HG03469 (cell line): ENCODE data around the gene SLC6A6.
"Not testable (repeated sequence)": the region's sequence is repeated elsewhere in the genome, so short reads cannot be mapped to it uniquely, and the experiment has no call there.

ENCODE experiments used
- ATAC-seq: cut with Tn5 transposase; IDR thresholded peaks from one replicate; pipeline ENCODE4 v1.9.1; 2021; ENCODE audit warnings: mild to moderate bottlenecking, moderate library complexity, moderate number of reproducible peaks; ENCODE audit not compliant: unreplicated experiment

The SLC6A6 gene

DNA sequence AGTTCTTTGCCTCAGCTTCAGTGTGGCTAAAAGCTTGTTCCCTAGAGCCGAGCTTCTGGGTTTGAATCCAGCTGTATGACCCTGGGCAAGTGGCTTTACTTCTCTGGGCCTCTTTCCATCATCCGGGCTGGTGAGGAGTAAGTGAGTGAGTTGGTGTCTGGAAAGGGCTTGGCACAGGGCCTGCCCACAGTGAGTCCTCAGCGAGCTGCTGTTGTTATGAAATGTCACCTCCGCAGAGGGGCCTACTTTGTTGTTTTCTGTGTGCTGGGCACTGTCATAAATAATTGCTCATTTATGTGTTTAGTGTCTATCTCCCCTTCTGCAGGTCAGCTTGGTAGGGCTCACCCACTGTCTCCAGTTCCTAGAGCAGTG, 31.7 kb downstream of the SLC6A6 start:
- no peak for ATAC-seq

DNA sequence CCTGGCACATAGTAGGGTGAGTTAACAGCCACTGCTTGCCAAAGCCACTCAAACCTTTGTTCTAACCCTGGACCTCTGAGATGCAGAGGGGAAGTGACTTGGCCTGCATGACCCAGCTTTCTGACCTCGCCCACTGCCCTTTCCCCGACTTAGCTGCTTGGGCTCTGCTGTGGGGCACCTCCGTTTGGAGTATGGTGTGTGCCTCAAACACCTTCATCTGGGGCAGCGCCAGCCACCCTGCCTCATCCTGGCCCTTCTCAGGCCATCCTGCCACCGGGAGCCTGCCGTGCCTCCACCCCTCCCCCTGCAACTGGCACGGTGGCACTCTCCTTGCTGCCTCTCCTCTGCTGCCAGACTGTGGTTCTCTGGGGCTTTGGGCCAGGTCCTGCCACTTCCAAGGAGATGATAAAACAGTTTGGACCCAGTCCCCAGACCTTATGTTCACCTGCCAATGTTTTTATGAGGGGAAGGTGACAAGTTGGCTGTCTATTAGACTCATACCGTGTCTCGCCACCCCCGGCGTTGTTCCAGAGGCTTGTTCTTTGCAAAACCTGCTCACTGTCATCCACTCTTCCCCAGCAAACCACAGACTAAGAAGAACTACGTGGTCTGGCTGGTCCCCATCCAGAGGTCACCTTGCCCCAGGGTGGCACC, 32.2 kb downstream of the SLC6A6 start:
- ATAC-seq: no peak

DNA sequence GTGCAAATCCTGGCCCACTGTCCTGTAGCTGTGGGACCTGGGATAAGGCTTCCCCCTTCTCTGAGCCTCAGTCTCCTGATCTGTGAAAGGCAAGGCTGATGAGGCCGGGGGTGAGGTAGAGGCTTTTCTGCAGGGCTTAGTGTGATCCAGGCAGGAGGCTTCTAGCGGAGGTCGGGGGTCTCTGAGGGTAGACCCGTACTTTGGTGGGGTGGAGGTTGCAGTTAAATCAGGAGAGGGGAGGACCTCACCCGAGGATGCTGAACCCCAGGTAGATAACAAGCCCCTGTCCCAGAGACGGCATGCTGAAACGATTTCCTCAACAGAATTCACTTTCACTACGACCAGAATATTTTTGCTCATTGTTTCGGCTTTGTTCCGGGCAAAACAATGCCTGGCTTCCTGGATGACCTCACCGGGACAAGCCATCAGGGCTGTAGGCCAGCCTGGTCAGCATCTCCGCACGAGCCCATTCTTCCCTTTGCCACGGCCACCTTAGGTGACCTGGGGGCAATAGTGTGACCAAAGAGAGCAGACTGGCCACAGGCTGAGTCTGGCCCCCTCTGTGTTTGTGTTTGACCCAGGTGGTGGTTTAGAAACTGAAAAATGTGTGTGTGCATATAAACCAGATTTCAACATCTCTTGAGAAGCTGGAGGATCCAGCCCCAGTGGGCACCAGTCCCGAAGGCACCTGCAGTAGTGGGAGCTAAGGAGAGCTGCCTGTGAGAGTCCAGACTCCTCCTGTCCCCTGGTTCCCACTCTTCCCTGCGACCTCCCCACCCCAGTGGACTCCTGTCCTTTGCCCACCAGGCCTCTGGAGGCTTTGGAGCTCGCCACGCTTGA, 33.0 kb downstream of the SLC6A6 start:
- no peak for ATAC-seq

DNA sequence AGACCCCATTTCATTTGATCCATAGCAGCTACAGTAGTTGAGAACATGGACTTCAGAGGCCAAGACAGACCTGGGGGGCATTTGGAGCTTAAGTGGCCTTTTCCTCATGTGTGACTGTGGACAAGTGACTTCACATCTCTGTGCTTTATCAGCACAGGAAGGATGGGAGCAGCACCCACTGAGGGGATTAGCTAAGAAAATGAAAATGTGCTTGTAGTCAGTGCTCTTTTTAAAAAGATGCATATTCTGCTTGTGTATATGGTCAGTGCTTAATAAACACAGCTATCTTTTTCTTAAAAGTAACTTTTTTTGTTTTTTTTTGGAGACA, 34.5 kb downstream of the SLC6A6 start:
- ATAC-seq: no peak

DNA sequence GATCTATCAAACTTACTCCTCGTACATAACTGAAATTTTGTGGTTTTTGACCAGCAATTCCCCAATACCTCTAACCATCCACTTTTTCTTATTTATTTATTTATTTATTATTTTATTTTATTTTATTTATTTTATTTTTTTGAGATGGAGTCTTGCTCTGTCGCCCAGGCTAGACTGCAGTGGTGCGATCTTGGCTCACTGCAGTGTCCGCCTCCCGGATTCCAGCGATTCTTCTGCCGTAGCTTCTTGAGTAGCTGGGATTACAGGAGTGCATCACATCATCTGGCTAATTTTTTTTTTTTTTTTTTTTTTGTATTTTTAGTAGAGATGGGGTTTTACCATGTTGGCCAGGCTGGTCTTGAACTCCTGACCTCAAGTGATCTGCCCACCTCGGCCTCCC, 35.3 kb downstream of the SLC6A6 start:
- not testable (repeated sequence) for ATAC-seq

DNA sequence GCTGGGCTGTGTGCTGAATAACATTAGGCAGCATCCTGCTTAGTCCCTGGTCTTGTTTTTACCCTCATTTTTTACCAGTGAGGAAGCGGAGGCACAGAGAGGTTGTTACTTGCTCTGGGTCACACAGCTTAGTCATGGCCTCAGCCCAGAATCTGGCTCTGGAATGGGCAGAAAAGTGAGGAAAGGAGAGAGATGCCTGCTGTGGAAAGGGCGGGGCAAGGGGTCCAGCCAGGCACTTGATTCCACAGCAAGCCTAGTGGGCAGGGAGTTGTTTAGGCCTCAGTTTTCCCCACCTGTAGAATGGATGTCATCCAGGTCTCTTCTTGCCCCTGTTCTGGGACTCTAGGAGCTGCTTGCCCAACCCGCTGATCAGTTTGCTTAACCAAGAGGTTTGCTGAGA, 35.9 kb downstream of the SLC6A6 start:
- ATAC-seq: no peak

DNA sequence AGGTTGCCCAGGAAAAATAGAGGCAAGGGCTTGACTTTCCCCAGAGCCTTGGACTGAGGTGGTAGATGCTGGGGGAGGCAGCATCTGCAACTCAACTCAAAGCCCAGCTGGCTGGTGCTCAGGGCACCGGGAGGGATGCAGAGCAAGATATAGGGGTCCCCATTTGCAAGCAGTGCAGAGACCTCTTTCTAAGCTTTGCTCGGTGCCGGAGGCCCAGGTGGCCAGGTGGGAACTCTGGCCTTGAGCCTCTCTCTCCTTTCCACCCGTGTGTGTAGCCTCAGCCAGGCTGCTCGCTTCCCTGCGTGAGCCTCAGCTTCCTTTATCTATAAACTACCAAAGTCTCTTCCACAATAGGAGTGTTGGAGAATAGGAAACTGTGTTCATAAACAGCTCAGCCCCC, 36.5 kb downstream of the SLC6A6 start:
- no peak for ATAC-seq

DNA sequence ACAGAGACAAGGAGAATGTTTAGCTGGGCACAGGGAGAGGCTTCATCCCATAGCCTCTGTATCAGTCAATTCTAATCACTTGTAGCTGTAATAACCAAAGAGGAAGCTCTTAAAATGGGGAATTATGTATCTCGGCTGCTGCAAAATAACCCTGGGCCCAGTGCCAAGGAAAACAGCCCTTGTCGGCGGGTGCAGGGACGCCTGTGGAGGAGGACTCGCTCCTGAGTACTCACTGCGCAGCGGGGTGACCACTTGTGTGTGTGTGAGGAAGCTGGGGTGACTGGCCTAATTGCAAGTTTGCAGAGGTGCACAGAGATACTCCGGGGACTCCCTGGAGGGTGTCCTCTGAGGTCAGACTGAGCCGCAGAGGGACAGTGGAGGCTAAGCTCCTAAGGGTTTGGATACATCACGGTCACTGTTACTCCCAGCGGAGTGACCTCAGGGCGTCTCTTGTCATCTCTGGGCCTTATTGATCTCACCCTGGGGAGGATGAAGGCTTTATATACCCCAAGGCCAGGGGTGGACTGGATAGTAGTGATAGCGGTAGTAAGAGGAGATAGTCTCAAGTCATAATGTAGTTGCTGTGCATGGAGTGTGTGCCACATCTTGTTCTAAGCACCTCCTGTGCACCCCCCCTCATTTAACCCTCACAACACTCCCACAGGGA, 37.2 kb downstream of the SLC6A6 start:
- ATAC-seq: no peak

DNA sequence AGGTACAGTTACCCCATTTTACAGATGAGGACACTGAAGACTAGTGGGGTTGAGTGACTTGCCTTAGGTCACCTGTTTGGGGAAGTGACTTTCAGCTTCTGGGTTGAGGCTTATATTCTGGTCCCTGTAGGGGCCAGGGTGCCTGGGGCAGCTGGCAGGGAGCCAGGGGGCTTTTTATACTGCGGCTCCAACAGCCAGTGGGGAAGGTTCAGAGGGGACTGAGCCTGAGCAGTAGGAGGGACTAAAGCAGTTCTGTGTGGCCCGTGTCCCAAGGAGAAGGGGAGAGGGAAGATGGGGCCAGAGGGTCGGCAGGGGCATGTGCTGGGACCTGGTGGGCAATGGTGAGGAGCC, 37.7 kb downstream of the SLC6A6 start:
- no peak for ATAC-seq

DNA sequence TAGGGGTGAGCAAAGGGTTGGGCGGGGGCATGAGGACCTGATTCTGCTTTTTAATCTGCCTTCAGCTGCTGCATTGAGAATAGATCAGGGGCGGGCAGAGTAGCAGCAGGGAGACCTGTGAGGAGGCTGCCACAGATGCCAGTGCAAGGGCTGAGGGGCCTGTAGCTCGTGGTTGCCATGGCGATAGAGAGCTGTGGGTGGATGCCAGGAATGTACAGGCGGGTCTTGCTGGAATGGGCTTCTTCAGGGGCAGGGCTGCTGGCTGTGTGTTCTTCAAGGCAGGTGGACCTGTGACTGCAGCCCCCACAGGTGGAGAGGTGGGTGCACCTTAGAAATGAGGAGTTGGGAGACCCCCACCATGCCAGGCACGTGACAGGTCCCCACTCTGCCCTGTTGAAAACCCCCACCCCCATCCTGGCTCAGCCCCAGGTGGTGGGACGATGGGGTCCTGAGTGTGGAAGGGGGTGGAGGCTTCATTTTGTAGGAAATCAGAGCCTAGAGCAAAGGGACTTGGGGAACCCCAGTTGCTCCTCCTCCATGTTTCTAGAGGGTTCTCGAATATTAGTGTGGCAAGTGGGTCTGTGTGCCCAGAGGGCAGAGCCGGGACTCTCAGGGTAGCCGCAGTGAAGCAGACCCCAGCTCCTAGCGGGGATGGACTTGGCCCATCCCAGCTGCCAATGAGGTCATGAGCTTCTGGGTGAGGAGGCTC, 38.3 kb downstream of the SLC6A6 start:
- no peak for ATAC-seq

DNA sequence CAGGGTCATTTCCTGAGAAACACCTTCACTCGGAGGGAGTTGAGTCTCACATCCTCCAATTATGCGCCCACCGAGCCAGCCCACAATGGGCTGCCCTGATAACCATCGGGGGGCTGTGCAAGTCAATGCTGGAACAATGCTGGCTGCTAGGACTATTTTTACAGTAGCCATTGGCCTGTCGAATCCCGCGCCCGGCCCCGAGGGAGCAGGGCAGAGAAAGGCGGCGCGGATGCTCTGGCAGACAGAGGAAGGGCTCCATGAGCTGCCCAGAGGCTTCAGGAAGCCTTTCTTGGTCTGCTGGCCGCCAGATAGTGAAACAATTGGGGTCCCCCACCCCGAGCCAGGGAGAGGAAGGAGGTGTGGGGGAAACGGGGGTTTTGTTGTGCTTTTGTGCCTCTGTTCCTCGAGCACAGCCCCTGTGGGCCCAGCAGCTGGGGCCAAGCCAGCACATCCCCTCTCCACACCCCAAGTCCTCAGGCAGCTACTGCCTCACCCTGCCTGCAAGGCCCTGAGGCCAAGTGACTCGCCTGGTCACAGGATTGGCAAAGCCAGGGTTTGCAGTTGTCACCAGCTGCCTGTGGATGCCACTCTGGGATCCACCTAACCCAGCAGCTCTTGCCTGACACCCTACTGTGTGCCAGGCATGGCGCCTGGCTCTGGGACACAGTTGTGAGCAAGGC, 39.0 kb downstream of the SLC6A6 start:
- ATAC-seq: no peak

DNA sequence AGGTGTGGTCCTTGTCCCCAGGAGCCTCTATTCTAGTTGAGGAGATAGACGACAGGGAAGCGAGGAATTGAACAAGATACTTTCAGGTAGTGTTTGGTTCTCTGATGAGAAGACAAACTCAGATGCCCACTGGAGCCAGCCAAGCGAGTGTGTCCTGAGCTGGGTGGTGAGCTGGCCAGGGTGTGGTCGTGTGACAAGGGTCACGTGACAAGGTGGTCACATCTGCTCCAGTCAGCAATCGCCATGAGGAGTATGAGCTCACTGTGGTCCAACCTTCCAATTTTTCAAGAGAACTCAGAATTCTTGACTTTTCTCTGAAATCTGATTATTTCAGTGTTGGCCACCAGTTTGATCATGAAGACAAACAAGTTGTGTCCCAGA, 39.5 kb downstream of the SLC6A6 start:
- ATAC-seq: no peak

DNA sequence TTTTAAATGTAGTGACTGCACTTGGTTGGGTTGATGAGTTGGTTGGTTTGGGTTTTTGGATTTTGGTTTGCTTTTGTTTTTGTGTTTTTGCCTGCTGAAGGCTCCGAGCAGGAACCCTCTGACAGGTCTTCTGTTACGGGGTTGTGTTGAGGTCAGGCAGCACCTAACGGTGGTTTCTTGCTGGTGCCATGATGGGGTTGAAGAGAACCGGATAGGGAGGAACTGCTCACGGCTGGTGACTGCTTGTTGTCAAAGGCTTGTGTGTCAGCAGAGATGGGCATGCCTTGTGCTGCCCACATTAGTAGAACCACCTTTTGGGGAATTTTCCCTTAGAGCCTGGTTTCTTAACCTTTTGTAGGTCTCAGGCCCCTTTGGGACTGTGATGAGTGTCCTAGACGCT, 42.0 kb downstream of the SLC6A6 start:
- no peak for ATAC-seq

DNA sequence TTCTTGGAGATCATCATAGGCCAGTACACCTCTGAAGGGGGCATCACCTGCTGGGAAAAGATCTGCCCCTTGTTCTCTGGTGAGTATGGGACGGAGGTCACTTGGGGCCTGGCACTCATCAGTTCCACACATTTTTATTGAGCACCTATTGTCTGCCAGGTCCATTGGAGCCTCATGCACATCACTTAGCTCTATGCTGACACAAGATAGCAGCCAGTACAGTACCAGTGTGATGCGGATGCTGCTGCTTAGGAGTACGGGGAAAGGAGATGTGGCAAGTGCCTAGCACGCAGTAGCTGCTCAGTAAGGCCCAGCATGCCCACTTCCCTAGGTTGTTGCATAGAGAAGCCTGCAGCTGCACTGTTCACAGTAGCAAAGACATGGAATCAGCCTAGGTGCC, 43.4 kb downstream of the SLC6A6 start:
- ATAC-seq: no peak

DNA sequence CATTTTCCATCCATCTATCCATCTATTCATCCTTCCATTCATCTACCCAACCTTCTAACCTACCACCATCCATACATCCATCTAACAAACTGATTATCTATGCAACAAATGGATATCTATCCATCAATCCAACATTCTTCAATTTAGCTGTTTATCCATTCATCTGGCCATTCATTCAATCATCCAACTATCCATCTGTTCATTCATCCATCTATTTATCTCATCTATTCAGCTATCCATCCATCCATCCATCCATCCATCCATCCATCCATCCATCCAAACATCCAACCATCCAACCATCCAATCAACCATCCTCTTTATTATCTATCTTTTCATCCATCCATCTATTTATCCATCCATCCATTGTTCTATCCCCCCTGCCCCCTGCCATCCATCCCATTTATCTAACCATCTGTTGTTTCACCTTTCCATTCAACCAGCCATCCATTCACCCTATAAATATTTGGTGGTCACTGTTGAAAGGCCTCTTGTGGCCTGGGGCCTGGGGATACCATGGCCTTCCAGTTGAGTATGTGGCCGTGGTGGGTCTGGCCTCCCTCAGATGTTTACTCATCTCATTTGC, 44.7 kb downstream of the SLC6A6 start:
- ATAC-seq: no peak

DNA sequence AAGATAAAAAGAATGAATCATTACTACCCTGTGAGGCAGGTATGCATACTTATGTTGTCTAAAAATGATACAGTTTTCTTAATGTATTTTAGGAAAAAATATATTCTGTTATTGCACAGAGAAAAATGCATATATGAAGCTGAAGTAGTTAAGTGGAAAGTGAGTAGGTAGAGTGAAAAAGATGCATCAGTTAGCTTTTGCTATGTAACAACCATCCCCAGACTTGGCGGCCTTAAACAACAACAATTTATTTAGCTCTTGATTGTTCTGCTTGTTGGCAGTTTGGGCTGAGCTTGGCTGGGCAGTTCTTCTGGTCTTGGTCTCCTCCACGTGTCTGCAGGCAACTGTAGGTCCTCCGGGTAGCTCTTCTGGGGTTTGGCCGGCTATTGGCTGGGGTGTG, 45.7 kb downstream of the SLC6A6 start:
- ATAC-seq: no peak

DNA sequence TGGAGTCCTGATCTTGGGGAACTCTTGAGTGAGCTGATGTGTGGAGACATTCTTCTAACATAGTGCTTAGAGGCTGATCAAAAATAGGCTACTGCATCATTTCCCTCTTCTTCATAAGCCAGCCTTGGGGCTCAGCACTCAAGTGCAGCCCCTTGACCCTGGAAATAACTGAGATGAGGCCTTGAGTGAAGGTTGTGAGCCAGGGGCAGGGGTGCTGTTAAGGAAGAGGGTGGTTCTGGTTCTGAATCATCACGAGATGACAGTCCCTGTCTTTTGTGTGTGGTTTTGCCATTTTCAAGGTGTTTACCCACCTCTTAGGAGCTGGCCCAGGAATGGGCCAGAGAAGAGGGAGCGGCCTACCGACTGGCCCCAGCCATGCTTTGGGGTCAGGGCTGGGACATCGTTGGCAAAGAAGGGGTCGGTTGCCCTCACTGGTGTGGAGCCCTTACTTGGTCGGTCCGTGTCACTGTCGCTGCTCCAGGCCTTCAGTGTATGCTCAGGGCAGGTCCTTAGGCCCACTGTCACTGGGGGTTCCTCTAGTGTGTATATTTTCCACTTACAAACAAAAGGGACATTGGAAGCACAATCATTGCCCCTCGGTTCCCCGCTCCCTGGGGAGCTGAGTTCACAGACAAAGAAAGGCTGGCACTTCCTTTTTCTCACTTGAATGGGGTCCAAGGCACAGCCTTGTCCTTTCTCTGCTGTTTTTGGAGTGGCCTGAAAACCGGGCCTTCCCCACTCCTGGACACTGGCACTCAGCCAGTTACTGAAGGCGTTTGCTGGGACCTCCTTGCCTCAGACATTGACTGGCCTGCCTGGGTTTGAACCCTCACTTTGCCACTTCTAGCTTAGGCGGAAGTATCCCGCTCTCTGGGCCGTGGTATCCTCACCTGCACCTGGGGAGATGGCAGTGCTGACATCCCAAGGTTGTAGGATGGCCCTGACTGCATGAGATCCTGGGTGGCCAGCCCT, 46.6 kb downstream of the SLC6A6 start:
- ATAC-seq: no peak

DNA sequence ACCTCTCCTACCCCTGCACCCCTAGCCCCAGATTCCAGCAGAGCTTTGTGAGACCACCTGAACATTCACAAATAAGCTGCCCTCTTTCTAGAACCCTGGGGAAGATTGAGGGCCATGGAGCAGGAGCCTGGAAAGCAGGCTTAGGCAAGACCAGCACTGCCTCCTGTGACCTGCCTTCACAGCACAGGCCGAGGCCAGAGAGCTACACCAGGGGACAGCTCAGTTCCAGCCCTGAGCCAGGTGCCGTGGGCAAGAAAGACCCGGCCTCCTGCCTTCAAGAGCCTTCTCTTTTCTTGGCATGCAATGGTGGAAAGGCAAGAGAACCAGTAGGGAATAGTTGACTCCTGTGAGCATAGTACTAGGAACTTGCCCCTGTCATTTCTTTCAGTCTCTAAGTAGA, 48.1 kb downstream of the SLC6A6 start:
- ATAC-seq: no peak

DNA sequence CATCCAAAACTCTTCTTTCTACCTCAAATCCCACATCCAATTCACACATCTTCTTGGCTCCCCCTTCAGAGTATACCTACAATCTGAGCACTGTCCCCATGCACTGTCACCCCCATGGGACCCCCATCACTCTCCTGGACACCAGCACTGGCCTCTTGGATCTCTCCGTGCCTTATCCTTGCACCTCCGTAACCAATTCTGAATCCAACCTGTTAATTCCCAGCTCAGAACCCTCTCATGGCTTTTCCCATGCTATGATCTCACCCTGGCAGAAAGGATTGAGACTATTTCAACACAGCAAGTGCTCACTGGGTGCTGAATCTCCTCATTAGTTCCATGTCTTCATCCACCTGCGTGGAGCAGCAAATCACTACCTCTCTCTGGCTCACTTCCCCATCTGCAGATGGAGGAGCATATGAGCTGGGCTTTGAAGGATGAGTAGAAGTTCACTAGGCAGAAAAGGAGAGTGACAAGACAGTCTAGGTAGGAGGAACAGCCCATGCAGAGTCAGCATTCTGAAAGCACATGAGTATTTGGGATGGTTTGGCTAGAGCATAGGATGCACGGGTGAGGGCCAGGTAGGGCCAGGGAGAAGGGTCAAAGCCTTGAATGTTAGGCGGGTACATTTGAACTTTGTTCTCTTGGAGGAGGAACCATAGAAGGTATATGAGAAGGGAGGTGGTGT, 48.7 kb downstream of the SLC6A6 start:
- ATAC-seq: no peak
